Ishikawa (cell line): ENCODE measurements around the gene PTK6.

Source experiments
- CEBPB ChIP-seq: IDR thresholded peaks from 2 replicates; pipeline ENCODE4 v1.6.1; 2012
- CREB1 ChIP-seq: IDR thresholded peaks from 2 replicates; pipeline ENCODE4 v1.6.1; 2012; ENCODE audit warnings: low read depth
- EGR1 ChIP-seq: IDR thresholded peaks from 2 replicates; pipeline ENCODE4 v1.6.1; 2012
- EP300 ChIP-seq: IDR thresholded peaks from 2 replicates; pipeline ENCODE4 v1.6.1; 2012; ENCODE audit warnings: borderline replicate concordance
- FOXM1 ChIP-seq: IDR thresholded peaks from 2 replicates; pipeline ENCODE4 v1.6.1; 2012; ENCODE audit warnings: low read depth, borderline replicate concordance
- MAX ChIP-seq: IDR thresholded peaks from 2 replicates; pipeline ENCODE4 v1.6.1; 2012
- NFIC ChIP-seq: IDR thresholded peaks from 2 replicates; pipeline ENCODE4 v1.6.1; 2012
- RAD21 ChIP-seq: IDR thresholded peaks from 2 replicates; pipeline ENCODE4 v1.6.1; 2012; ENCODE audit warnings: low read depth
- REST ChIP-seq: IDR thresholded peaks from 2 replicates; pipeline ENCODE4 v1.6.1; 2012; ENCODE audit warnings: low read depth, mild to moderate bottlenecking
- TAF1 ChIP-seq: IDR thresholded peaks from 2 replicates; pipeline ENCODE4 v1.6.1; 2012; ENCODE audit warnings: low read depth, mild to moderate bottlenecking
- TCF12 ChIP-seq: IDR thresholded peaks from 2 replicates; pipeline ENCODE4 v1.6.1; 2012; ENCODE audit warnings: low read depth
- TEAD4 ChIP-seq: IDR thresholded peaks from 2 replicates; pipeline ENCODE4 v1.6.1; 2012
- USF1 ChIP-seq: IDR thresholded peaks from 2 replicates; pipeline ENCODE4 v1.6.1; 2012
- YY1 ChIP-seq: IDR thresholded peaks from 2 replicates; pipeline ENCODE4 v1.6.1; 2012; ENCODE audit warnings: low read depth
- ZBTB7A ChIP-seq: IDR thresholded peaks from 2 replicates; pipeline ENCODE4 v1.6.1; 2012; ENCODE audit warnings: low read depth

PTK6 gene

GRCh38 chr20:63555661-63556381 lies 18.6 kb upstream of the PTK6 start:
- TF ChIP-seq NFIC, result no peak
- TF ChIP-seq CEBPB, result no peak
- TF ChIP-seq EGR1, result no peak
- TF ChIP-seq CREB1, result no peak
- TF ChIP-seq RAD21, result no peak
- no peak for TF ChIP-seq USF1
- no peak for TF ChIP-seq FOXM1
- no peak for TF ChIP-seq TAF1
- TF ChIP-seq EP300, result no peak
- no peak for TF ChIP-seq MAX
- TF ChIP-seq ZBTB7A, result no peak
- TF ChIP-seq REST, result no peak
- TF ChIP-seq TEAD4, result no peak
- no peak for TF ChIP-seq YY1
- no peak for TF ChIP-seq TCF12

- TF ChIP-seq YY1, result no peak
- TF ChIP-seq MAX, result no peak
- TF ChIP-seq ZBTB7A, result no peak
- no peak for TF ChIP-seq TCF12
- no peak for TF ChIP-seq EGR1
- TF ChIP-seq REST, result no peak
- TF ChIP-seq CEBPB, result no peak
- TF ChIP-seq USF1, result no peak
- no peak for TF ChIP-seq CREB1
- no peak for TF ChIP-seq FOXM1
Measured at GRCh38 chr20:63554361-63555278, 17.4 kb upstream of the PTK6 start.

GRCh38 chr20:63553933-63554290 lies 16.7 kb upstream of the PTK6 start, which contains the start of gene FNDC11:
Gene FNDC11 (plus strand): TSS chr20:63554159. CDS start chr20:63555664, 1,505 bp downstream.
- TF ChIP-seq ZBTB7A (peak; percentile 74; the same call in 1 of the 2 replicates), RAD21 (no peak), CREB1 (0 out of 2 replicates have a peak, but pooled peaks have one; percentile 18)

GRCh38 chr20:63553251-63553932 lies 16.2 kb upstream of the PTK6 start:
- no peak for TF ChIP-seq FOXM1
- TF ChIP-seq TAF1, result peak; percentile 35; the same call in 1 of the 2 replicates
- TF ChIP-seq TCF12, result no peak

- TF ChIP-seq REST (no peak), CREB1 (no peak), RAD21 (peak; percentile 8), YY1 (no peak), FOXM1 (peak; percentile 89), CEBPB (peak; percentile 30; the same call in 1 of the 2 replicates), EP300 (peak; percentile 96), EGR1 (peak; percentile 92), MAX (peak; percentile 63; the same call in 1 of the 2 replicates), ZBTB7A (peak; percentile 86), TAF1 (peak; percentile 32), TCF12 (peak; percentile 98), TEAD4 (peak; percentile 70), NFIC (peak; percentile 80), USF1 (peak; percentile 47; the same call in 1 of the 2 replicates)
Measured at GRCh38 chr20:63552481-63553249, 15.5 kb upstream of the PTK6 start.
